Endothelial cell of umbilical vein (primary cell): ENCODE results near the gene MAGI1. TPM values are rescaled to one million over a fixed set of nuclear protein-coding genes. Genes with fewer than 3 reads are reported as not detected.

Experiments
- BruUV-seq: library from RNA; stranded (reverse); fragments of 400-500 nt; replicated peaks from 2 replicates; lab custom pipeline; 2021; lab: Mats Ljungman, UMichigan
- CTCF ChIA-PET: fragments of 300-600, 350-600 bp; sonication (Branson Sonifier 250); formaldehyde crosslinking; loops from one replicate; lab custom pipeline; 2021; ENCODE audit warnings: antibody characterized with exemption, inconsistent platforms; lab: Charles Lee
- POLR2A ChIA-PET: fragments of 300-600, 350-600 bp; sonication (Branson Sonifier 250); formaldehyde crosslinking; loops from one replicate; lab custom pipeline; 2021; ENCODE audit warnings: antibody characterized with exemption, inconsistent platforms; lab: Charles Lee
- DNase-seq: peaks from one replicate; pipeline ENCODE4 v3.0.0-alpha.2; 2011; ENCODE audit warnings: low read depth, low spot score
- FAIRE-seq: peaks from 2 replicates; lab custom pipeline; 2011; peaks lifted over from hg19 to GRCh38; lab: Jason Lieb, UNC
- H2AFZ ChIP-seq: 2 replicates; pipeline ENCODE4 v1.6.0; 2012; ENCODE audit warnings: low read depth, low read length, control low read depth, inconsistent platforms
- H3K27ac ChIP-seq: 2 replicates; pipeline ENCODE4 v1.5.1; 2011; ENCODE audit warnings: low read depth, mild to moderate bottlenecking, control low read depth, low read length, moderate library complexity; ENCODE audit not compliant: insufficient read depth
- H3K27me3 ChIP-seq, 2 experiments: 2 replicates each; pipeline versions ENCODE4 v1.6.0 to v1.6.1; 2011; ENCODE audit warnings: low read length in 2 of 2, mixed read lengths in 1 of 2; ENCODE audit not compliant: control insufficient read depth in 2 of 2, insufficient read depth in 2 of 2
- H3K36me3 ChIP-seq, 2 experiments: 2 replicates in 1 of 2; 3 replicates in 1 of 2; pipeline ENCODE4 v1.5.1; 2011; ENCODE audit warnings: low read length in 2 of 2, mild to moderate bottlenecking in 1 of 2, moderate library complexity in 1 of 2; ENCODE audit not compliant: control insufficient read depth in 2 of 2, insufficient read depth in 2 of 2; ENCODE audit errors: extremely low read depth in 1 of 2
- H3K4me1 ChIP-seq: 3 replicates; pipeline ENCODE4 v1.5.1; 2011; ENCODE audit warnings: mild to moderate bottlenecking, low read length; ENCODE audit not compliant: control insufficient read depth, insufficient read depth; ENCODE audit errors: extremely low read depth
- H3K4me2 ChIP-seq: 2 replicates; pipeline ENCODE4 v1.6.1; 2011; ENCODE audit warnings: low read length, control low read depth, mixed read lengths; ENCODE audit not compliant: insufficient read depth
- H3K4me3 ChIP-seq, 3 experiments: fragments of 200-600 bp in 1 of 3; sonication (generic), shearing (Covaris generic) in 1 of 3; replicated peaks in 1 of 3; 2 replicates each; pipeline ENCODE4 v1.5.1; 2011 to 2016; ENCODE audit warnings: control low read depth in 3 of 3, low read length in 3 of 3, mild to moderate bottlenecking in 2 of 3, inconsistent platforms in 1 of 3, low read depth in 1 of 3, moderate library complexity in 1 of 3; ENCODE audit not compliant: insufficient read depth in 1 of 3
- H3K79me2 ChIP-seq: 2 replicates; pipeline ENCODE4 v1.6.0; 2012; ENCODE audit warnings: low read length, inconsistent platforms; ENCODE audit not compliant: control insufficient read depth, insufficient read depth
- H3K9ac ChIP-seq: replicated peaks from 2 replicates; pipeline ENCODE3; 2011; ENCODE audit warnings: low read length, control low read depth; ENCODE audit not compliant: insufficient read depth; ENCODE audit errors: extremely low read depth
- H3K9me1 ChIP-seq: replicated peaks from 3 replicates; pipeline ENCODE4 v1.6.0; 2011; ENCODE audit warnings: mild to moderate bottlenecking, low read length; ENCODE audit not compliant: control insufficient read depth, insufficient read depth; ENCODE audit errors: extremely low read depth
- H3K9me3 ChIP-seq: replicated peaks from 2 replicates; pipeline ENCODE4 v1.5.1; 2012; ENCODE audit warnings: low read length, inconsistent platforms; ENCODE audit not compliant: control insufficient read depth, insufficient read depth
- H4K20me1 ChIP-seq: replicated peaks from 2 replicates; pipeline ENCODE3; 2011; ENCODE audit warnings: mild to moderate bottlenecking, low read length; ENCODE audit not compliant: control insufficient read depth, insufficient read depth; ENCODE audit errors: extremely low read depth
- CTCF ChIP-seq, 2 donors: IDR thresholded peaks; 1 replicate in 1 of 2; 2 replicates in 1 of 2; pipeline ENCODE4 v1.5.1; 2011; ENCODE audit warnings: low read length in 2 of 2, mild to moderate bottlenecking in 2 of 2, moderate library complexity in 2 of 2, control low read depth in 1 of 2, inconsistent platforms in 1 of 2, low read depth in 1 of 2; ENCODE audit not compliant: insufficient read depth in 1 of 2; ENCODE audit errors: extremely low read depth in 1 of 2
- EZH2 ChIP-seq: IDR thresholded peaks from 2 replicates; pipeline ENCODE4 v1.6.1; 2012; ENCODE audit warnings: borderline replicate concordance, low read depth, mild to moderate bottlenecking, moderate library complexity, low read length, inconsistent platforms; ENCODE audit not compliant: severe bottlenecking
- FOS ChIP-seq: IDR thresholded peaks from 2 replicates; pipeline ENCODE4 v1.6.1; 2011; ENCODE audit warnings: mild to moderate bottlenecking, low read length, moderate library complexity, borderline replicate concordance; ENCODE audit not compliant: insufficient read depth
- GATA2 ChIP-seq: IDR thresholded peaks from 2 replicates; pipeline ENCODE4 v1.7.0; 2011; ENCODE audit warnings: low read depth, mild to moderate bottlenecking, moderate library complexity, mixed read lengths, low read length; ENCODE audit not compliant: insufficient read length, insufficient read depth
- JUN ChIP-seq: IDR thresholded peaks from 2 replicates; pipeline ENCODE4 v1.6.1; 2011; ENCODE audit warnings: borderline replicate concordance, low read depth; ENCODE audit not compliant: insufficient read length, insufficient read depth
- MYC ChIP-seq: IDR thresholded peaks from one replicate; pipeline ENCODE4 v1.6.1; 2011; ENCODE audit warnings: mild to moderate bottlenecking, low read depth, low read length
- POLR2A ChIP-seq: IDR thresholded peaks from 2 replicates; pipeline ENCODE4 v1.6.1; 2012; ENCODE audit warnings: low read depth, mild to moderate bottlenecking, control low read depth, low read length
- POLR2AphosphoS5 ChIP-seq: IDR thresholded peaks from 2 replicates; pipeline ENCODE4 v1.6.1; 2012; ENCODE audit warnings: low read depth, mild to moderate bottlenecking, control low read depth, low read length, moderate library complexity; ENCODE audit not compliant: insufficient read depth
- dilution Hi-C: fragments of 300-500 bp; cut with MboI; formaldehyde crosslinking; loops from one replicate; pipeline ENCODE4 v1.15.0; 2019; ENCODE audit warnings: low sequenced_read_pairs; ENCODE audit not compliant: extremely low pct_ligation_motif_present
- intact Hi-C: fragments of 100-400 bp; cut with micrococcal nuclease; formaldehyde crosslinking; loops from one replicate; pipeline ENCODE4 v1.10.0; 2022
- polyA plus RNA-seq, 4 experiments: library from polyadenylated mRNA; depleted of rRNA in 3 of 4; stranded (reverse) in 3 of 4; unstranded in 1 of 4; fragments of >200 nt; gene quantifications; 2 replicates each; pipeline versions ENCODE4 v1.2.1 to v1.2.3, GENCODE V29; 2011 to 2012; ENCODE audit warnings: missing spikeins in 1 of 4
- total RNA-seq: library from RNA; stranded (reverse); gene quantifications from 2 replicates; pipeline ENCODE4 v1.2.3, GENCODE V29; 2021
- TF ChIP-seq, protein P1 (sequence below): IDR thresholded peaks from 2 replicates; pipeline ENCODE4 v1.6.1; 2011; ENCODE audit not compliant: insufficient read depth, insufficient read length

Gene MAGI1
- total and polyA plus RNA-seq, 2 donors (not counting 3 experiments of a cell fraction or from before 2014, with no cell fraction given): 10.1 to 47.9 TPM

GRCh38 chr3:65650247-65650646 is 388.5 kb downstream of the MAGI1 start:
- ChIA-PET POLR2A (no interaction called here), CTCF (no interaction called here)
- DNase-seq: no peak
- peak; percentile 12 for FAIRE-seq
- TF ChIP-seq, protein P1, sequence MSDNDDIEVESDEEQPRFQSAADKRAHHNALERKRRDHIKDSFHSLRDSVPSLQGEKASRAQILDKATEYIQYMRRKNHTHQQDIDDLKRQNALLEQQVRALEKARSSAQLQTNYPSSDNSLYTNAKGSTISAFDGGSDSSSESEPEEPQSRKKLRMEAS: no peak
- TF ChIP-seq GATA2 (no peak), CTCF (IDR thresholded peaks at IDR 0.05; ENCODE audit: extremely low read depth in 1 of 2, insufficient read depth in 1 of 2, low read depth in 1 of 2, low read length in 2 of 2) (no peak), POLR2AphosphoS5 (no peak), FOS (no peak), EZH2 (no peak), JUN (no peak), MYC (no peak), POLR2A (no peak)
- no peaks in the 10 kb centered on the region for H3K27me3 ChIP-seq
- peaks cover 4% of the 10 kb centered on the region for H4K20me1 ChIP-seq
- no peak overlapping the region for H3K27ac ChIP-seq
- BruUV-seq: no TSS peak
- no peaks in the 10 kb centered on the region for H3K9me1 ChIP-seq
- no peaks in the 10 kb centered on the region for H3K9me3 ChIP-seq
- H3K4me3 ChIP-seq: no peak overlapping the region
- H2AFZ ChIP-seq: no peak overlapping the region
- dilution Hi-C loops: no loop called here
- no peaks in the 10 kb centered on the region for H3K4me1 ChIP-seq
- H3K4me2 ChIP-seq: no peak overlapping the region
- intact Hi-C loops: no loop called here
- no peaks in the 10 kb centered on the region for H3K36me3 ChIP-seq
- H3K9ac ChIP-seq: no peak overlapping the region
- H3K79me2 ChIP-seq: no peaks in the 10 kb centered on the region
